Esophagus squamous epithelium (tissue), 5 donors: Measurements from ENCODE around the gene USP17L12. TPM values are rescaled to one million over a fixed set of nuclear protein-coding genes. Genes with fewer than 3 reads are reported as not detected.
"Not testable (repeated sequence)": the region's sequence is repeated elsewhere in the genome, so short reads cannot be mapped to it uniquely, and the experiment has no call there.

ENCODE experiments used
- DNase-seq: peaks from one replicate; lab custom pipeline; 2025; lab: John Stamatoyannopoulos, UW
- H3K27ac ChIP-seq, 4 donors: fragments of 200-600 bp; sonication (generic); one replicate each; pipeline ENCODE4 v1.5.1; 2016 to 2019; ENCODE audit warnings: mild to moderate bottlenecking in 1 of 4
- H3K27me3 ChIP-seq, 4 donors: fragments of 200-600 bp; sonication (generic); 1 replicate in 3 of 4; 2 replicates in 1 of 4; pipeline versions ENCODE4 v1.5.1 to v1.6.0; 2017 to 2021; ENCODE audit warnings: antibody characterized with exemption in 1 of 4
- H3K36me3 ChIP-seq, 3 donors: fragments of 200-600 bp; sonication (generic); one replicate each; pipeline ENCODE4 v1.5.1; 2016 to 2019
- H3K4me1 ChIP-seq, 3 donors: fragments of 200-600 bp; sonication (generic); one replicate each; pipeline ENCODE4 v1.5.1; 2017 to 2019
- H3K4me3 ChIP-seq, 4 donors: fragments of 200-600 bp; sonication (generic); 1 replicate in 3 of 4; 2 replicates in 1 of 4; pipeline ENCODE4 v1.5.1; 2016 to 2019; ENCODE audit warnings: mild to moderate bottlenecking in 2 of 4, moderate library complexity in 1 of 4
- H3K9me3 ChIP-seq, 3 donors: fragments of 200-600 bp; sonication (generic); one replicate each; pipeline ENCODE4 v1.5.1; 2016 to 2019
- WGBS, 2 donors: methylation state at CpG; one replicate each; pipeline ENCODE4 v1.1.5; 2018; 5-methylcytosine and 5-hydroxymethylcytosine counted together
- intact Hi-C: fragments of 100-400 bp; cut with DNase I; formaldehyde crosslinking; loops from one replicate; pipeline ENCODE4 v1.15.0; 2022
- total RNA-seq, 4 donors: library from RNA; depleted of rRNA; stranded (reverse); fragments of >200 nt; gene quantifications; one replicate each; pipeline ENCODE4 v1.1.0, GENCODE V29; 2016
- donor health status: DM: yes; HTN: yes; CAD: no.

Gene USP17L12
- total RNA-seq = not detected

DNA sequence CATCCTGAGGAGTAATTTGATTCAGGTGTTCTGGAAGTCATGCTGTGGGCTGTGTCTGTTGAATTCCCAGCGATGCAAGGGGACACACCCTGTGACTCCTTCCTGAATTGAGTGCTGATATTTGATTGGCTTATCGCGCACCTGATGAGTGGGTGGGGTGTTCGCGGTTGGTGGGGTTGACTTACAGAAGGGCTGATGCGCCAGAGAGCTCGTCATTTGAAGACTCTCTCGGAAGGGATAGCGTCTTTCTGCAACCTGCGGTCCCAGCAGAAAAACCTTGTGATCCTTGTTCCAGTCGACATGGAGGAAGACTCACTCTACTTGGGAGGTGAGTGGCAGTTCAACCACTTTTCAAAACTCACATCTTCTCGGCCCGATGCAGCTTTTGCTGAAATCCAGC lies at the start of gene USP17L12:
TSS of gene USP17L12 (plus strand) at position 301 of the 400 bp plus-strand sequence. CDS start at position 301, 0 bp downstream.
- intact Hi-C loops, H3K27ac ChIP-seq, H3K36me3 ChIP-seq, H3K4me3 ChIP-seq, H3K4me1 ChIP-seq, H3K9me3 ChIP-seq, H3K27me3 ChIP-seq, DNase-seq: not testable (repeated sequence)
- no CpG with 5 or more reads among the region's 13 CpGs for WGBS, 2 donors

DNA sequence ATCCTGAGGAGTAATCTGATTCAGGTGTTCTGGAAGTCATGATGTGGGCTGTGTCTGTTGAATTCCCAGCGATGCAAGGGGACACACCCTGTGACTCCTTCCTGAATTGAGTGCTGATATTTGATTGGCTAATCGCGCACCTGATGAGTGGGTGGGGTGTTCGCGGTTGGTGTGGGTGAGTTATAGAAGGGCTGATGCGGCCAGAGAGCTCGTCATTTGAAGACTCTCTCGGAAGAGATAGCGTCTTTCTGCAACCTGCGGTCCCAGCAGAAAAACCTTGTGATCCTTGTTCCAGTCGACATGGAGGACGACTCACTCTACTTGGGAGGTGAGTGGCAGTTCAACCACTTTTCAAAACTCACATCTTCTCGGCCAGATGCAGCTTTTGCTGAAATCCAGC lies 9.6 kb upstream of the USP17L12 start, which contains the start of gene USP17L10:
TSS of gene USP17L10 (plus strand) at position 301 of the 400 bp plus-strand sequence. CDS start at position 301, 0 bp downstream.
- H3K27ac ChIP-seq, H3K27me3 ChIP-seq, intact Hi-C loops, H3K36me3 ChIP-seq, DNase-seq, H3K4me1 ChIP-seq, H3K4me3 ChIP-seq, H3K9me3 ChIP-seq: not testable (repeated sequence)
- WGBS, 2 donors = no CpG with 5 or more reads among the region's 13 CpGs

DNA sequence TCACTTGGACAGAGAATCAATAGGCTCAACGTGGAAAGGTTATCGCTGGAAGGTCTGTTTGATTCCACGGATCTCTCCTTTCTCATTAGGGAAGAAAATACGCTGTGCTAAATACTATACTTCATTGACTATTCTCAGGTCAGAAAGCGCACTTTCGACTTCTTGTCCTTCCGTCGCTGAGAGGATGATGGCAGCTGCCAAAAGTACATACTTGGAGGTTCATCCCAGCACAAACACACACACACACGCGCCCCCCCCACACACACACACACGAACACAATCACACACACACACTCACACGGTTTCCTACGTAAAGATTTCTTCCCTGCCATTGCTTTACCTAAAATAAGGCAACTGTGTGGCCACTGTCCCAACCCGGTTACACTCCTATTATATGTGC lies 5.3 kb upstream of the USP17L12 start:
- H3K27me3 ChIP-seq, H3K4me1 ChIP-seq, DNase-seq, H3K4me3 ChIP-seq, H3K27ac ChIP-seq, H3K9me3 ChIP-seq, intact Hi-C loops, H3K36me3 ChIP-seq: not testable (repeated sequence)
- 76 to 92% methylated on average over 7 to 10 of the region's 14 CpGs for WGBS, 2 donors

- DNase-seq, H3K27me3 ChIP-seq, H3K36me3 ChIP-seq, H3K4me3 ChIP-seq, H3K27ac ChIP-seq, intact Hi-C loops, H3K9me3 ChIP-seq, H3K4me1 ChIP-seq: not testable (repeated sequence)
- no CpG with 5 or more reads among the region's 14 CpGs for WGBS, 2 donors
These were observed 4.8 kb upstream of the USP17L12 start, which contains the start of gene USP17L11 for GRCh38 chr4:9215105-9215504. USP17L11 (plus strand) TSS chr4:9215405; CDS start chr4:9215405, 0 bp downstream.

- H3K27ac ChIP-seq, H3K4me1 ChIP-seq, DNase-seq, H3K9me3 ChIP-seq, intact Hi-C loops, H3K36me3 ChIP-seq, H3K4me3 ChIP-seq, H3K27me3 ChIP-seq: not testable (repeated sequence)
- WGBS, 2 donors = no CpG with 5 or more reads among the region's 14 CpGs
These were observed 4.6 kb downstream of the USP17L12 start, which contains the start of gene USP17L13 for GRCh38 chr4:9224596-9224995. USP17L13 (plus strand) TSS chr4:9224896; CDS start chr4:9224896, 0 bp downstream.

DNA sequence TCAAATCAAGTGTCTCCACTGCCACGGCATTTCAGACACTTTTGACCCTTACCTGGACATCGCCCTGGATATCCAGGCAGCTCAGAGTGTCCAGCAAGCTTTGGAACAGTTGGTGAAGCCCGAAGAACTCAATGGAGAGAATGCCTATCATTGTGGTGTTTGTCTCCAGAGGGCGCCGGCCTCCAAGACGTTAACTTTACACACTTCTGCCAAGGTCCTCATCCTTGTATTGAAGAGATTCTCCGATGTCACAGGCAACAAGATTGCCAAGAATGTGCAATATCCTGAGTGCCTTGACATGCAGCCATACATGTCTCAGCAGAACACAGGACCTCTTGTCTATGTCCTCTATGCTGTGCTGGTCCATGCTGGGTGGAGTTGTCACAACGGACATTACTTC lies 10.3 kb downstream of the USP17L12 start:
- DNase-seq, H3K9me3 ChIP-seq, intact Hi-C loops, H3K36me3 ChIP-seq, H3K27me3 ChIP-seq, H3K4me1 ChIP-seq, H3K4me3 ChIP-seq, H3K27ac ChIP-seq: not testable (repeated sequence)
- 87% methylated on average over 4 of the region's 8 CpGs; no CpG with 5 or more reads in 1 of the 2 donors for WGBS, 2 donors

- H3K27ac ChIP-seq, H3K9me3 ChIP-seq, DNase-seq, H3K27me3 ChIP-seq, H3K4me3 ChIP-seq, H3K36me3 ChIP-seq, H3K4me1 ChIP-seq, intact Hi-C loops: not testable (repeated sequence)
- WGBS, 2 donors = no CpG with 5 or more reads among the region's 15 CpGs
These were observed 14.1 kb downstream of the USP17L12 start, which contains the start of gene USP17L15 for GRCh38 chr4:9234085-9234484. USP17L15 (plus strand) TSS chr4:9234385; CDS start chr4:9234385, 0 bp downstream.

DNA sequence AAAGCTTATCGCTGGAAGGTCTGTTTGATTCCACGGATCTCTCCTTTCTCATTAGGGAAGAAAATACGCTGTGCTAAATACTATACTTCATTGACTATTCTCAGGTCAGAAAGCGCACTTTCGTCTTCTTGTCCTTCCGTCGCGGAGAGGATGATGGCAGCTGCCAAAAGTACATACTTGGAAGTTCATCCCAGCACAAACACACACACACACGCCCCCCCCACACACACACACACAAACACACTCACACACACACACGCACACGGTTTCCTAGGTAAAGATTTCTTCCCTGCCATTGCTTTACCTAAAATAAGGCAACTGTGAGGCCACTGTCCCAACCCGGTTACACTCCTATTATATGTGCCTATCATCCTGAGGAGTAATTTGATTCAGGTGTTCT lies 18.5 kb downstream of the USP17L12 start:
- WGBS, 2 donors = no CpG with 5 or more reads among the region's 12 CpGs
- H3K4me1 ChIP-seq, H3K27me3 ChIP-seq, intact Hi-C loops, H3K9me3 ChIP-seq, H3K27ac ChIP-seq, H3K36me3 ChIP-seq, DNase-seq, H3K4me3 ChIP-seq: not testable (repeated sequence)

DNA sequence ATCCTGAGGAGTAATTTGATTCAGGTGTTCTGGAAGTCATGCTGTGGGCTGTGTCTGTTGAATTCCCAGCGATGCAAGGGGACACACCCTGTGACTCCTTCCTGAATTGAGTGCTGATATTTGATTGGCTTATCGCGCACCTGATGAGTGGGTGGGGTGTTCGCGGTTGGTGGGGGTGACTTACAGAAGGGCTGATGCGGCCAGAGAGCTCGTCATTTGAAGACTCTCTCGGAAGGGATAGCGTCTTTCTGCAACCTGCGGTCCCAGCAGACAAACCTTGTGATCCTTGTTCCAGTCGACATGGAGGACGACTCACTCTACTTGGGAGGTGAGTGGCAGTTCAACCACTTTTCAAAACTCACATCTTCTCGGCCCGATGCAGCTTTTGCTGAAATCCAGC lies 23.6 kb downstream of the USP17L12 start, which contains the start of gene USP17L17:
TSS of gene USP17L17 (plus strand) at position 301 of the 400 bp plus-strand sequence. CDS start at position 301, 0 bp downstream.
- H3K27ac ChIP-seq, H3K4me1 ChIP-seq, H3K27me3 ChIP-seq, H3K4me3 ChIP-seq, H3K36me3 ChIP-seq, DNase-seq, intact Hi-C loops, H3K9me3 ChIP-seq: not testable (repeated sequence)
- 98% methylated on average over 7 of the region's 14 CpGs; no CpG with 5 or more reads in 1 of the 2 donors for WGBS, 2 donors

GRCh38 chr4:9247953-9248680 lies 28.2 kb downstream of the USP17L12 start, which contains the start of gene USP17L18:
USP17L18 (plus strand) TSS chr4:9248630; CDS start chr4:9248630, 0 bp downstream.
- intact Hi-C loops, H3K4me1 ChIP-seq, DNase-seq, H3K36me3 ChIP-seq, H3K27me3 ChIP-seq, H3K9me3 ChIP-seq, H3K27ac ChIP-seq, H3K4me3 ChIP-seq: not testable (repeated sequence)
- WGBS, 2 donors = 84% methylated on average over 11 to 12 of the region's 26 CpGs

DNA sequence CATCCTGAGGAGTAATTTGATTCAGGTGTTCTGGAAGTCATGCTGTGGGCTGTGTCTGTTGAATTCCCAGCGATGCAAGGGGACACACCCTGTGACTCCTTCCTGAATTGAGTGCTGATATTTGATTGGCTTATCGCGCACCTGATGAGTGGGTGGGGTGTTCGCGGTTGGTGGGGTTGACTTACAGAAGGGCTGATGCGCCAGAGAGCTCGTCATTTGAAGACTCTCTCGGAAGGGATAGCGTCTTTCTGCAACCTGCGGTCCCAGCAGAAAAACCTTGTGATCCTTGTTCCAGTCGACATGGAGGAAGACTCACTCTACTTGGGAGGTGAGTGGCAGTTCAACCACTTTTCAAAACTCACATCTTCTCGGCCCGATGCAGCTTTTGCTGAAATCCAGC lies 33.1 kb downstream of the USP17L12 start, which contains the start of gene USP17L19:
TSS of gene USP17L19 (plus strand) at position 301 of the 400 bp plus-strand sequence. CDS start at position 301, 0 bp downstream.
- not testable (repeated sequence) for H3K4me1 ChIP-seq

DNA sequence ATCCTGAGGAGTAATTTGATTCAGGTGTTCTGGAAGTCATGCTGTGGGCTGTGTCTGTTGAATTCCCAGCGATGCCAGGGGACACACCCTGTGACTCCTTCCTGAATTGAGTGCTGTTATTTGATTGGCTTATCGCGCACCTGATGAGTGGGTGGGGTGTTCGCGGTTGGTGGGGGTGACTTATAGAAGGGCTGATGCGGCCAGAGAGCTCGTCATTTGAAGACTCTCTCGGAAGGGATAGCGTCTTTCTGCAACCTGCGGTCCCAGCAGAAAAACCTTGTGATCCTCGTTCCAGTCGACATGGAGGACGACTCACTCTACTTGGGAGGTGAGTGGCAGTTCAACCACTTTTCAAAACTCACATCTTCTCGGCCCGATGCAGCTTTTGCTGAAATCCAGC lies 37.9 kb downstream of the USP17L12 start, which contains the start of gene USP17L20:
TSS of gene USP17L20 (plus strand) at position 301 of the 400 bp plus-strand sequence. CDS start at position 301, 0 bp downstream.
- intact Hi-C loops, H3K9me3 ChIP-seq, H3K27ac ChIP-seq, H3K4me1 ChIP-seq, H3K27me3 ChIP-seq, H3K36me3 ChIP-seq, H3K4me3 ChIP-seq, DNase-seq: not testable (repeated sequence)
- WGBS, 2 donors = no CpG with 5 or more reads among the region's 15 CpGs

More for the DNA sequence above, 33.1 kb downstream of the USP17L12 start, which contains the start of gene USP17L19:
- H3K27me3 ChIP-seq, H3K4me3 ChIP-seq, H3K9me3 ChIP-seq, H3K36me3 ChIP-seq, intact Hi-C loops, H3K27ac ChIP-seq, DNase-seq: not testable (repeated sequence)
- no CpG with 5 or more reads among the region's 13 CpGs for WGBS, 2 donors

DNA sequence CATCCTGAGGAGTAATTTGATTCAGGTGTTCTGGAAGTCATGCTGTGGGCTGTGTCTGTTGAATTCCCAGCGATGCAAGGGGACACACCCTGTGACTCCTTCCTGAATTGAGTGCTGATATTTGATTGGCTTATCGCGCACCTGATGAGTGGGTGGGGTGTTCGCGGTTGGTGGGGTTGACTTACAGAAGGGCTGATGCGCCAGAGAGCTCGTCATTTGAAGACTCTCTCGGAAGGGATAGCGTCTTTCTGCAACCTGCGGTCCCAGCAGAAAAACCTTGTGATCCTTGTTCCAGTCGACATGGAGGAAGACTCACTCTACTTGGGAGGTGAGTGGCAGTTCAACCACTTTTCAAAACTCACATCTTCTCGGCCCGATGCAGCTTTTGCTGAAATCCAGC lies 42.6 kb downstream of the USP17L12 start, which contains the start of gene USP17L21:
TSS of gene USP17L21 (plus strand) at position 301 of the 400 bp plus-strand sequence. CDS start at position 301, 0 bp downstream.
- H3K27ac ChIP-seq, H3K27me3 ChIP-seq, H3K4me3 ChIP-seq, DNase-seq, H3K9me3 ChIP-seq, H3K4me1 ChIP-seq, intact Hi-C loops, H3K36me3 ChIP-seq: not testable (repeated sequence)
- WGBS, 2 donors = no CpG with 5 or more reads among the region's 13 CpGs
